Endothelial cell of umbilical vein (primary cell): Measurements from ENCODE around the gene SLC44A1. TPM values are rescaled to one million over a fixed set of nuclear protein-coding genes. Genes with fewer than 3 reads are reported as not detected.

Experiments used
- BruUV-seq: library from RNA; stranded (reverse); fragments of 400-500 nt; replicated peaks from 2 replicates; lab custom pipeline; 2021; lab: Mats Ljungman, UMichigan
- CTCF ChIA-PET: fragments of 300-600, 350-600 bp; sonication (Branson Sonifier 250); formaldehyde crosslinking; loops from one replicate; lab custom pipeline; 2021; ENCODE audit warnings: antibody characterized with exemption, inconsistent platforms; lab: Charles Lee
- POLR2A ChIA-PET: fragments of 300-600, 350-600 bp; sonication (Branson Sonifier 250); formaldehyde crosslinking; loops from one replicate; lab custom pipeline; 2021; ENCODE audit warnings: antibody characterized with exemption, inconsistent platforms; lab: Charles Lee
- DNase-seq: peaks from one replicate; pipeline ENCODE4 v3.0.0-alpha.2; 2011; ENCODE audit warnings: low read depth, low spot score
- FAIRE-seq: peaks from 2 replicates; lab custom pipeline; 2011; peaks lifted over from hg19 to GRCh38; lab: Jason Lieb, UNC
- H2AFZ ChIP-seq: 2 replicates; pipeline ENCODE4 v1.6.0; 2012; ENCODE audit warnings: low read depth, low read length, control low read depth, inconsistent platforms
- H3K27ac ChIP-seq: 2 replicates; pipeline ENCODE4 v1.5.1; 2011; ENCODE audit warnings: low read depth, mild to moderate bottlenecking, control low read depth, low read length, moderate library complexity; ENCODE audit not compliant: insufficient read depth
- H3K27me3 ChIP-seq, 2 experiments: 2 replicates each; pipeline versions ENCODE4 v1.6.0 to v1.6.1; 2011; ENCODE audit warnings: low read length in 2 of 2, mixed read lengths in 1 of 2; ENCODE audit not compliant: control insufficient read depth in 2 of 2, insufficient read depth in 2 of 2
- H3K36me3 ChIP-seq, 2 experiments: 2 replicates in 1 of 2; 3 replicates in 1 of 2; pipeline ENCODE4 v1.5.1; 2011; ENCODE audit warnings: low read length in 2 of 2, mild to moderate bottlenecking in 1 of 2, moderate library complexity in 1 of 2; ENCODE audit not compliant: control insufficient read depth in 2 of 2, insufficient read depth in 2 of 2; ENCODE audit errors: extremely low read depth in 1 of 2
- H3K4me1 ChIP-seq: 3 replicates; pipeline ENCODE4 v1.5.1; 2011; ENCODE audit warnings: mild to moderate bottlenecking, low read length; ENCODE audit not compliant: control insufficient read depth, insufficient read depth; ENCODE audit errors: extremely low read depth
- H3K4me2 ChIP-seq: 2 replicates; pipeline ENCODE4 v1.6.1; 2011; ENCODE audit warnings: low read length, control low read depth, mixed read lengths; ENCODE audit not compliant: insufficient read depth
- H3K4me3 ChIP-seq, 3 experiments: fragments of 200-600 bp in 1 of 3; sonication (generic), shearing (Covaris generic) in 1 of 3; replicated peaks in 1 of 3; 2 replicates each; pipeline ENCODE4 v1.5.1; 2011 to 2016; ENCODE audit warnings: control low read depth in 3 of 3, low read length in 3 of 3, mild to moderate bottlenecking in 2 of 3, inconsistent platforms in 1 of 3, low read depth in 1 of 3, moderate library complexity in 1 of 3; ENCODE audit not compliant: insufficient read depth in 1 of 3
- H3K79me2 ChIP-seq: 2 replicates; pipeline ENCODE4 v1.6.0; 2012; ENCODE audit warnings: low read length, inconsistent platforms; ENCODE audit not compliant: control insufficient read depth, insufficient read depth
- H3K9ac ChIP-seq: replicated peaks from 2 replicates; pipeline ENCODE3; 2011; ENCODE audit warnings: low read length, control low read depth; ENCODE audit not compliant: insufficient read depth; ENCODE audit errors: extremely low read depth
- H3K9me1 ChIP-seq: replicated peaks from 3 replicates; pipeline ENCODE4 v1.6.0; 2011; ENCODE audit warnings: mild to moderate bottlenecking, low read length; ENCODE audit not compliant: control insufficient read depth, insufficient read depth; ENCODE audit errors: extremely low read depth
- H3K9me3 ChIP-seq: replicated peaks from 2 replicates; pipeline ENCODE4 v1.5.1; 2012; ENCODE audit warnings: low read length, inconsistent platforms; ENCODE audit not compliant: control insufficient read depth, insufficient read depth
- H4K20me1 ChIP-seq: replicated peaks from 2 replicates; pipeline ENCODE3; 2011; ENCODE audit warnings: mild to moderate bottlenecking, low read length; ENCODE audit not compliant: control insufficient read depth, insufficient read depth; ENCODE audit errors: extremely low read depth
- CTCF ChIP-seq, 2 donors: IDR thresholded peaks; 1 replicate in 1 of 2; 2 replicates in 1 of 2; pipeline ENCODE4 v1.5.1; 2011; ENCODE audit warnings: low read length in 2 of 2, mild to moderate bottlenecking in 2 of 2, moderate library complexity in 2 of 2, control low read depth in 1 of 2, inconsistent platforms in 1 of 2, low read depth in 1 of 2; ENCODE audit not compliant: insufficient read depth in 1 of 2; ENCODE audit errors: extremely low read depth in 1 of 2
- EZH2 ChIP-seq: IDR thresholded peaks from 2 replicates; pipeline ENCODE4 v1.6.1; 2012; ENCODE audit warnings: borderline replicate concordance, low read depth, mild to moderate bottlenecking, moderate library complexity, low read length, inconsistent platforms; ENCODE audit not compliant: severe bottlenecking
- FOS ChIP-seq: IDR thresholded peaks from 2 replicates; pipeline ENCODE4 v1.6.1; 2011; ENCODE audit warnings: mild to moderate bottlenecking, low read length, moderate library complexity, borderline replicate concordance; ENCODE audit not compliant: insufficient read depth
- GATA2 ChIP-seq: IDR thresholded peaks from 2 replicates; pipeline ENCODE4 v1.7.0; 2011; ENCODE audit warnings: low read depth, mild to moderate bottlenecking, moderate library complexity, mixed read lengths, low read length; ENCODE audit not compliant: insufficient read length, insufficient read depth
- JUN ChIP-seq: IDR thresholded peaks from 2 replicates; pipeline ENCODE4 v1.6.1; 2011; ENCODE audit warnings: borderline replicate concordance, low read depth; ENCODE audit not compliant: insufficient read length, insufficient read depth
- MAX ChIP-seq: IDR thresholded peaks from 2 replicates; pipeline ENCODE4 v1.6.1; 2011; ENCODE audit not compliant: insufficient read depth, insufficient read length
- MYC ChIP-seq: IDR thresholded peaks from one replicate; pipeline ENCODE4 v1.6.1; 2011; ENCODE audit warnings: mild to moderate bottlenecking, low read depth, low read length
- POLR2A ChIP-seq: IDR thresholded peaks from 2 replicates; pipeline ENCODE4 v1.6.1; 2012; ENCODE audit warnings: low read depth, mild to moderate bottlenecking, control low read depth, low read length
- POLR2AphosphoS5 ChIP-seq: IDR thresholded peaks from 2 replicates; pipeline ENCODE4 v1.6.1; 2012; ENCODE audit warnings: low read depth, mild to moderate bottlenecking, control low read depth, low read length, moderate library complexity; ENCODE audit not compliant: insufficient read depth
- dilution Hi-C: fragments of 300-500 bp; cut with MboI; formaldehyde crosslinking; loops from one replicate; pipeline ENCODE4 v1.15.0; 2019; ENCODE audit warnings: low sequenced_read_pairs; ENCODE audit not compliant: extremely low pct_ligation_motif_present
- intact Hi-C: fragments of 100-400 bp; cut with micrococcal nuclease; formaldehyde crosslinking; loops from one replicate; pipeline ENCODE4 v1.10.0; 2022
- polyA plus RNA-seq, 4 experiments: library from polyadenylated mRNA; depleted of rRNA in 3 of 4; stranded (reverse) in 3 of 4; unstranded in 1 of 4; fragments of >200 nt; gene quantifications; 2 replicates each; pipeline versions ENCODE4 v1.2.1 to v1.2.3, GENCODE V29; 2011 to 2012; ENCODE audit warnings: missing spikeins in 1 of 4
- total RNA-seq: library from RNA; stranded (reverse); gene quantifications from 2 replicates; pipeline ENCODE4 v1.2.3, GENCODE V29; 2021

The SLC44A1 gene
- total and polyA plus RNA-seq, 2 donors (not counting 3 experiments of a cell fraction or from before 2014, with no cell fraction given): 16.1 to 37.7 TPM

DNA sequence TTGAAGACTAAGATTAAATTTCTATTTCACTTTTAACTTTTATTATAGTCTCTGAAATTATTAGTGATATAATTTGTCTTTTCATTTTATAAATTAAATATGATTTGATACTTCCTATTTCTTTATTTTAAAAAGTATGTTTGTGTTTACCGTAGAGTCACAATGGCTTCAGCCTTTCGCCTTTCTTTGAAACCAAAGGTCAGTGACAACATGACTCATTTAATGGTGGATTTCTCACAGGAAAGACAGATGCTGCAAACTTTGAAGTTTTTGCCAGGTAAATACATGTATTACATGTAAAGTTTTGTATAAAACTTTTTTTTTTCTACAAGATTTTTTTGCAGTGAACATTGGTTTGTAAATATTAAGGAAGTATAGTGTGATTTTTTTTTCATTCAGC, 239.8 kb downstream of the SLC44A1 start:
- Histone ChIP-seq H3K27me3 (no peaks in the 10 kb centered on the region), H4K20me1 (no peaks in the 10 kb centered on the region), H3K9ac (no peak overlapping the region), H3K9me3 (no peaks in the 10 kb centered on the region), H3K4me2 (no peak overlapping the region), H3K4me1 (no peaks in the 10 kb centered on the region), H3K9me1 (no peaks in the 10 kb centered on the region), H2AFZ (no peak overlapping the region), H3K27ac (no peak overlapping the region), H3K79me2 (peaks cover 3% of the 10 kb centered on the region), H3K4me3 (no peak overlapping the region), H3K36me3 (no peaks in the 10 kb centered on the region)
- CTCF ChIA-PET: interaction anchor here (1.8 kb wide), 1 partner anchor 9 kb away, joined by 4 read pairs; no protein-coding TSS in a partner anchor
- DNase-seq: no peak
- FAIRE-seq: no peak
- dilution Hi-C loops (no loop called here), intact Hi-C loops (no loop called here)
- no peak for TF ChIP-seq MAX
- no peak for TF ChIP-seq JUN
- TF ChIP-seq GATA2: no peak
- POLR2A ChIA-PET: no interaction called here
- BruUV-seq: no TSS peak

DNA sequence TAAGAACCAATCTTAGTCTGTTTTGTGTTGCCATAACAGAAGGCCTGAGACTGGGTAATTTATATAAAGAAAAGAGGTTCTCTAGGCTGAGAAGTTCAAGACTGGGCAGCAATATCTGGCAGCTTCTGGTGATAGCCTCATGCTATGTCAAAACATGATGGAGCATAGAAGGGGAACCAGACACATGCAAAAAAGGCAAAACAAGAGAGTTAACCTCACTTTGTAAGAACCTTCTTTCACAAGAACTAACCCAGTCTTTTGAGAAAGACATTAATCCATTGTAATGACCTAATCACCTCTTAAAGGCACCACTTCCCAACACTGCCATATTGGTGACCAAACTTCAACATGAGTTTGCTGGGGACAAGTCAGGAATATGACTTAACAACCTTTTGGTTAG, 240.7 kb downstream of the SLC44A1 start:
- no peaks in the 10 kb centered on the region for H3K9me3 ChIP-seq
- no peak for FAIRE-seq
- no peak overlapping the region for H3K27ac ChIP-seq
- H3K4me2 ChIP-seq: no peak overlapping the region
- peaks cover 3% of the 10 kb centered on the region for H3K79me2 ChIP-seq
- POLR2A ChIA-PET: no interaction called here
- dilution Hi-C loops: no loop called here
- H4K20me1 ChIP-seq: no peaks in the 10 kb centered on the region
- no TSS peak for BruUV-seq
- no peak overlapping the region for H3K9ac ChIP-seq
- CTCF ChIA-PET: no interaction called here
- TF ChIP-seq MAX (no peak), JUN (no peak), CTCF (IDR thresholded peaks at IDR 0.05; ENCODE audit: extremely low read depth in 1 of 2, insufficient read depth in 1 of 2, low read depth in 1 of 2, low read length in 2 of 2) (no peak), EZH2 (no peak), GATA2 (no peak), POLR2A (no peak), MYC (no peak), POLR2AphosphoS5 (no peak), FOS (no peak)
- no peaks in the 10 kb centered on the region for H3K4me1 ChIP-seq
- H3K27me3 ChIP-seq: no peaks in the 10 kb centered on the region
- H3K4me3 ChIP-seq: no peak overlapping the region
- intact Hi-C loops: no loop called here
- H2AFZ ChIP-seq: no peak overlapping the region
- H3K36me3 ChIP-seq: no peaks in the 10 kb centered on the region
- DNase-seq: no peak
- H3K9me1 ChIP-seq: no peaks in the 10 kb centered on the region
